Astrocyte (in vitro differentiated cells and primary cell): ENCODE results near the gene TTC33. TPM values are rescaled to one million over a fixed set of nuclear protein-coding genes. Genes with fewer than 3 reads are reported as not detected.

Source experiments
- DNase-seq: peaks from one replicate; pipeline ENCODE4 v3.0.0-alpha.2; 2010; ENCODE audit warnings: low read depth
- FAIRE-seq: peaks from 2 replicates; lab custom pipeline; 2011; peaks lifted over from hg19 to GRCh38; lab: Jason Lieb, UNC
- H2AFZ ChIP-seq: 2 replicates; pipeline ENCODE4 v1.6.0; 2012; ENCODE audit warnings: low read depth, low read length, inconsistent platforms
- H3K27ac ChIP-seq: 2 replicates; pipeline ENCODE4 v1.5.1; 2011; ENCODE audit warnings: low read depth, low read length, inconsistent platforms
- H3K27me3 ChIP-seq: 2 replicates; pipeline ENCODE4 v1.6.0; 2011; ENCODE audit warnings: low read length, inconsistent platforms; ENCODE audit not compliant: insufficient read depth
- H3K36me3 ChIP-seq: 2 replicates; pipeline ENCODE4 v1.5.1; 2011; ENCODE audit warnings: low read length, inconsistent platforms; ENCODE audit not compliant: insufficient read depth
- H3K4me1 ChIP-seq: 2 replicates; pipeline ENCODE4 v1.5.1; 2011; ENCODE audit warnings: low read length, inconsistent platforms; ENCODE audit not compliant: insufficient read depth
- H3K4me2 ChIP-seq: 2 replicates; pipeline ENCODE4 v1.6.0; 2012; ENCODE audit warnings: low read length, inconsistent platforms
- H3K4me3 ChIP-seq: 2 replicates; pipeline ENCODE4 v1.5.1; 2011; ENCODE audit warnings: low read depth, mild to moderate bottlenecking, low read length, inconsistent platforms; ENCODE audit not compliant: insufficient read depth
- H3K79me2 ChIP-seq: 2 replicates; pipeline ENCODE4 v1.6.0; 2012; ENCODE audit warnings: mild to moderate bottlenecking, low read length, inconsistent platforms; ENCODE audit not compliant: insufficient read depth
- H3K9ac ChIP-seq: 2 replicates; pipeline ENCODE4 v1.6.0; 2012; ENCODE audit warnings: mild to moderate bottlenecking, low read length, inconsistent platforms
- H3K9me3 ChIP-seq: 2 replicates; pipeline ENCODE4 v1.5.1; 2012; ENCODE audit warnings: low read depth, mild to moderate bottlenecking, low read length, inconsistent platforms; ENCODE audit not compliant: insufficient read depth
- H4K20me1 ChIP-seq: 2 replicates; pipeline ENCODE4 v1.6.0; 2012; ENCODE audit warnings: low read length, inconsistent platforms; ENCODE audit not compliant: insufficient read depth
- H3K27ac Mint-ChIP-seq: one replicate; pipeline ENCODE4 v1.8.0; 2021; ENCODE audit warnings: mild to moderate bottlenecking, mixed read lengths; ENCODE audit not compliant: unreplicated experiment
- H3K27me3 Mint-ChIP-seq: one replicate; pipeline ENCODE4 v1.8.0; 2021; ENCODE audit warnings: low read depth, mixed read lengths; ENCODE audit not compliant: unreplicated experiment
- H3K36me3 Mint-ChIP-seq: one replicate; pipeline ENCODE4 v1.8.0; 2021; ENCODE audit warnings: low read depth, mixed read lengths; ENCODE audit not compliant: unreplicated experiment
- H3K4me1 Mint-ChIP-seq: one replicate; pipeline ENCODE4 v1.8.0; 2021; ENCODE audit warnings: low read depth, mixed read lengths; ENCODE audit not compliant: unreplicated experiment
- H3K4me3 Mint-ChIP-seq: one replicate; pipeline ENCODE4 v1.8.0; 2021; ENCODE audit warnings: mild to moderate bottlenecking, moderate library complexity, mixed read lengths; ENCODE audit not compliant: unreplicated experiment
- H3K9me3 Mint-ChIP-seq: one replicate; pipeline ENCODE4 v1.8.0; 2021; ENCODE audit warnings: mild to moderate bottlenecking, mixed read lengths; ENCODE audit not compliant: unreplicated experiment
- CTCF ChIP-seq: IDR thresholded peaks from 2 replicates; pipeline ENCODE4 v1.5.1; 2011; ENCODE audit warnings: low read depth, mild to moderate bottlenecking, inconsistent platforms, low read length, moderate library complexity; ENCODE audit not compliant: insufficient read depth
- EZH2 ChIP-seq: IDR thresholded peaks from 2 replicates; pipeline ENCODE4 v1.6.1; 2012; ENCODE audit warnings: mild to moderate bottlenecking, low read length, inconsistent platforms; ENCODE audit not compliant: insufficient read depth
- total RNA-seq: library from RNA; stranded (reverse); gene quantifications from 2 replicates; pipeline ENCODE4 v1.2.1, GENCODE V29; 2021

TTC33 gene
- total RNA-seq, 1 donor from 2014 or later, result 13.3 TPM

GRCh38 chr5:40497573-40497972 is 258.2 kb downstream of the TTC33 start:
- Histone ChIP-seq H3K79me2 (no peaks in the 10 kb centered on the region), H3K36me3 (no peaks in the 10 kb centered on the region), H3K9ac (no peak overlapping the region), H4K20me1 (no peaks in the 10 kb centered on the region), H3K27me3 (no peaks in the 10 kb centered on the region), H3K27ac (no peak overlapping the region), H3K9me3 (no peaks in the 10 kb centered on the region), H3K4me1 (peaks cover 3% of the 10 kb centered on the region), H2AFZ (no peak overlapping the region), H3K4me3 (no peak overlapping the region), H3K4me2 (peak overlapping the region; percentile 1)
- Mint-ChIP-seq H3K4me3 (no peak overlapping the region), H3K9me3 (peaks cover 2% of the 10 kb centered on the region), H3K27me3 (no peaks in the 10 kb centered on the region), H3K36me3 (no peaks in the 10 kb centered on the region), H3K27ac (peak overlapping the region; percentile 13), H3K4me1 (peaks cover 6% of the 10 kb centered on the region)
- FAIRE-seq (no peak), DNase-seq (peak; percentile 80)
- TF ChIP-seq EZH2, result no peak
- no peak for TF ChIP-seq CTCF

- H3K27me3 Mint-ChIP-seq, result no peaks in the 10 kb centered on the region
Observed at GRCh38 chr5:40495237-40495635, 260.5 kb downstream of the TTC33 start.

More at GRCh38 chr5:40495237-40495635, 260.5 kb downstream of the TTC33 start:
- no peaks in the 10 kb centered on the region for H3K36me3 ChIP-seq
- no peak overlapping the region for H3K9ac ChIP-seq
- H3K9me3 ChIP-seq, result no peaks in the 10 kb centered on the region
- no peaks in the 10 kb centered on the region for H4K20me1 ChIP-seq
- FAIRE-seq, result no peak
- H3K4me2 ChIP-seq, result no peak overlapping the region
- no peaks in the 10 kb centered on the region for H3K79me2 ChIP-seq
- peaks cover 8% of the 10 kb centered on the region for H3K4me1 Mint-ChIP-seq
- peaks cover 2% of the 10 kb centered on the region for H3K9me3 Mint-ChIP-seq
- DNase-seq, result no peak
- H3K27ac Mint-ChIP-seq, result no peak overlapping the region
- peaks cover 3% of the 10 kb centered on the region for H3K4me1 ChIP-seq
- H3K4me3 ChIP-seq, result no peak overlapping the region
- H3K27me3 ChIP-seq, result no peaks in the 10 kb centered on the region
- TF ChIP-seq CTCF, result no peak
- no peak for TF ChIP-seq EZH2
- no peaks in the 10 kb centered on the region for H3K36me3 Mint-ChIP-seq
- H3K27ac ChIP-seq, result no peak overlapping the region
- H2AFZ ChIP-seq, result no peak overlapping the region
- H3K4me3 Mint-ChIP-seq, result no peak overlapping the region
